GM10248 (cell line): ENCODE results near the gene ARHGDIA.

Source experiments
- CTCF ChIA-PET: fragments of 300-600 bp; sonication (Branson Sonifier 250); formaldehyde crosslinking; extraction: SDS; loops from one replicate; lab custom pipeline; 2021; ENCODE audit warnings: antibody characterized with exemption; lab: Yijun Ruan, JAX
- POLR2A ChIA-PET: fragments of 350-650 bp; sonication (Branson Sonifier 250); formaldehyde crosslinking; extraction: SDS; loops from one replicate; lab custom pipeline; 2020; ENCODE audit warnings: antibody characterized with exemption; lab: Yijun Ruan, JAX
- DNase-seq: peaks from one replicate; pipeline ENCODE4 v3.0.0; 2012; ENCODE audit errors: extremely low spot score
- CTCF ChIP-seq: IDR thresholded peaks from 2 replicates; pipeline ENCODE4 v1.5.1; 2012; ENCODE audit warnings: mild to moderate bottlenecking, low read depth; ENCODE audit errors: extremely low read depth, missing control alignments, control extremely low read depth

ARHGDIA gene

GRCh38 chr17:81854974-81855774, 16.0 kb downstream of the ARHGDIA start:
- no peak for DNase-seq
- POLR2A ChIA-PET, result interaction anchor here (0.6 to 1.8 kb wide), 2 partner anchors 15 to 954 kb away, joined by 4 to 6 read pairs; no protein-coding TSS in a partner anchor
- TF ChIP-seq CTCF, result no peak
- CTCF ChIA-PET, result interaction anchor here (1.0 to 2.7 kb wide), 3 partner anchors 13 to 121 kb away, joined by 3 to 10 read pairs (median 4); no protein-coding TSS in a partner anchor

GRCh38 chr17:81852237-81852636, 18.9 kb downstream of the ARHGDIA start:
- CTCF ChIA-PET, result interaction anchor here (1.0 to 1.4 kb wide), 2 partner anchors 17 to 107 kb away, joined by 3 to 4 read pairs; no protein-coding TSS in a partner anchor
- POLR2A ChIA-PET, result interaction anchor here (1.5 kb wide), 1 partner anchor 14 kb away, joined by 4 read pairs; no protein-coding TSS in a partner anchor
- no peak for TF ChIP-seq CTCF
- DNase-seq, result no peak

GRCh38 chr17:81851423-81851822, 19.7 kb downstream of the ARHGDIA start:
- no peak for DNase-seq
- CTCF ChIA-PET, result no interaction called here
- no peak for TF ChIP-seq CTCF
- POLR2A ChIA-PET, result interaction anchor here (1.5 kb wide), 1 partner anchor 15 kb away, joined by 4 read pairs; no protein-coding TSS in a partner anchor

- ChIA-PET POLR2A (no interaction called here), CTCF (no interaction called here)
- no peak for TF ChIP-seq CTCF
- DNase-seq, result no peak
Observed at GRCh38 chr17:81849457-81849856, 21.7 kb downstream of the ARHGDIA start.

GRCh38 chr17:81846743-81847689, 24.1 kb downstream of the ARHGDIA start:
- no peak for DNase-seq
- POLR2A ChIA-PET, result interaction anchor here (1.0 kb wide), 1 partner anchor 14 kb away, joined by 3 read pairs; the partner anchor contains the start of gene MCRIP1
- no peak for TF ChIP-seq CTCF
- CTCF ChIA-PET, result interaction anchor here (1.5 kb wide), 1 partner anchor 112 kb away, joined by 3 read pairs; no protein-coding TSS in a partner anchor
